Measurements from ENCODE around the gene ZSCAN32. TPM values are rescaled to one million over a fixed set of nuclear protein-coding genes. Genes with fewer than 3 reads are reported as not detected.

The ZSCAN32 gene
- total RNA-seq, 4 donors from 2014 or later = 1.00 to 12.7 (median 11.6) TPM

- Histone ChIP-seq H3K9me3 (peaks cover 3 to 11% of the 10 kb centered on the region in 2 donors), H3K4me3 (no peak overlapping the region), H3K27me3 (peaks cover 18% of the 10 kb centered on the region), H3K4me1 (no peaks in the 10 kb centered on the region), H3K36me3 (no peaks in the 10 kb centered on the region), H3K27ac (no peak overlapping the region)
- intact Hi-C loops (cut with DNase I; ENCODE audit: low total_unique reads) (no loop called here), in situ Hi-C loops (cut with MboI; ENCODE audit: low pct_ligation_motif_present in 1 of 4, low pct_unique_long_range_greater_than_20kb in 1 of 4, low sequenced_read_pairs in 3 of 4) (no loop called here)
- DNase-seq = no peak
- TF ChIP-seq, protein P1, sequence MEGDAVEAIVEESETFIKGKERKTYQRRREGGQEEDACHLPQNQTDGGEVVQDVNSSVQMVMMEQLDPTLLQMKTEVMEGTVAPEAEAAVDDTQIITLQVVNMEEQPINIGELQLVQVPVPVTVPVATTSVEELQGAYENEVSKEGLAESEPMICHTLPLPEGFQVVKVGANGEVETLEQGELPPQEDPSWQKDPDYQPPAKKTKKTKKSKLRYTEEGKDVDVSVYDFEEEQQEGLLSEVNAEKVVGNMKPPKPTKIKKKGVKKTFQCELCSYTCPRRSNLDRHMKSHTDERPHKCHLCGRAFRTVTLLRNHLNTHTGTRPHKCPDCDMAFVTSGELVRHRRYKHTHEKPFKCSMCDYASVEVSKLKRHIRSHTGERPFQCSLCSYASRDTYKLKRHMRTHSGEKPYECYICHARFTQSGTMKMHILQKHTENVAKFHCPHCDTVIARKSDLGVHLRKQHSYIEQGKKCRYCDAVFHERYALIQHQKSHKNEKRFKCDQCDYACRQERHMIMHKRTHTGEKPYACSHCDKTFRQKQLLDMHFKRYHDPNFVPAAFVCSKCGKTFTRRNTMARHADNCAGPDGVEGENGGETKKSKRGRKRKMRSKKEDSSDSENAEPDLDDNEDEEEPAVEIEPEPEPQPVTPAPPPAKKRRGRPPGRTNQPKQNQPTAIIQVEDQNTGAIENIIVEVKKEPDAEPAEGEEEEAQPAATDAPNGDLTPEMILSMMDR (IDR thresholded peaks at IDR 0.05) = no peak
- TF ChIP-seq POLR2AphosphoS5 (IDR thresholded peaks at IDR 0.05) (no peak), POLR2A (IDR thresholded peaks at IDR 0.05) (no peak), EP300 (IDR thresholded peaks at IDR 0.05; ENCODE audit: low read depth) (no peak)
- WGBS, 2 donors (ENCODE audit: low coverage in 1 of 2) = 85 to 91% methylated on average over 6 to 7 of the region's 7 CpGs
Observed at GRCh38 chr16:3363793-3364192, 37.0 kb downstream of the ZSCAN32 start.

DNA sequence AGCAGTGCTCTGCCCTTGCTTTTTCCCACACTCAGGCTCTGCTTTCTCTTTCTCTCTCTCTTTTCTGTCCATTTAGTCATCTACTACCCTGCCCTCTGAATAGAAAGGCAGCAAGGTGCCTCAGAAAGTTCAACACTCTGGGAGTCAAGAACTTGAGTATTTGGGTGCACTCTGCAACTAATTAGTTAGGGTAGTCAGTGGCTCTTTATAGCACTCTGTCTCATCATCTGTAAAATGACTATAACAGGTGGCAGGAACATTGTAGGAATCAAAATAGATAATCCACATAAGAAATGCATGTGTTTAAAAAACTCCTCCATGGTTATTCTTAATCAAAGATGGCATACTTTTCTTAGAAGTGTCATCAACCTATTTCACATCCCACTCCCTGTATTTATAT lies 37.9 kb downstream of the ZSCAN32 start:
- peaks cover 3 to 11% of the 10 kb centered on the region in 2 donors for H3K9me3 ChIP-seq
- H3K4me1 ChIP-seq = no peaks in the 10 kb centered on the region
- intact Hi-C loops (cut with DNase I; ENCODE audit: low total_unique reads) (no loop called here), in situ Hi-C loops (cut with MboI; ENCODE audit: low pct_ligation_motif_present in 1 of 4, low pct_unique_long_range_greater_than_20kb in 1 of 4, low sequenced_read_pairs in 3 of 4) (no loop called here)
- no peak overlapping the region for H3K27ac ChIP-seq
- DNase-seq = no peak
- H3K27me3 ChIP-seq = peaks cover 18% of the 10 kb centered on the region
- H3K36me3 ChIP-seq = no peaks in the 10 kb centered on the region
- TF ChIP-seq POLR2AphosphoS5 (IDR thresholded peaks at IDR 0.05) (no peak), EP300 (IDR thresholded peaks at IDR 0.05; ENCODE audit: low read depth) (no peak), POLR2A (IDR thresholded peaks at IDR 0.05) (no peak)
- TF ChIP-seq, protein P1 (IDR thresholded peaks at IDR 0.05) = no peak
- H3K4me3 ChIP-seq = no peak overlapping the region

GRCh38 chr16:3358871-3359270 lies 41.9 kb downstream of the ZSCAN32 start:
- Histone ChIP-seq H3K9me3 (peaks cover 0 to 2% of the 10 kb centered on the region in 2 donors), H3K36me3 (no peaks in the 10 kb centered on the region), H3K27ac (no peak overlapping the region), H3K4me3 (no peak overlapping the region), H3K4me1 (no peaks in the 10 kb centered on the region), H3K27me3 (peaks cover 15% of the 10 kb centered on the region)
- intact Hi-C loops (cut with DNase I; ENCODE audit: low total_unique reads) (no loop called here), in situ Hi-C loops (cut with MboI; ENCODE audit: low pct_ligation_motif_present in 1 of 4, low pct_unique_long_range_greater_than_20kb in 1 of 4, low sequenced_read_pairs in 3 of 4) (no loop called here)
- WGBS, 2 donors (ENCODE audit: low coverage in 1 of 2) = 0 to 13% methylated on average over 1 of the region's 1 CpG
- no peak for DNase-seq
- no peak for TF ChIP-seq EP300 (IDR thresholded peaks at IDR 0.05; ENCODE audit: low read depth)
- no peak for TF ChIP-seq POLR2AphosphoS5 (IDR thresholded peaks at IDR 0.05)
- TF ChIP-seq, protein P1 (IDR thresholded peaks at IDR 0.05) = no peak
- TF ChIP-seq POLR2A (IDR thresholded peaks at IDR 0.05) = no peak

DNA sequence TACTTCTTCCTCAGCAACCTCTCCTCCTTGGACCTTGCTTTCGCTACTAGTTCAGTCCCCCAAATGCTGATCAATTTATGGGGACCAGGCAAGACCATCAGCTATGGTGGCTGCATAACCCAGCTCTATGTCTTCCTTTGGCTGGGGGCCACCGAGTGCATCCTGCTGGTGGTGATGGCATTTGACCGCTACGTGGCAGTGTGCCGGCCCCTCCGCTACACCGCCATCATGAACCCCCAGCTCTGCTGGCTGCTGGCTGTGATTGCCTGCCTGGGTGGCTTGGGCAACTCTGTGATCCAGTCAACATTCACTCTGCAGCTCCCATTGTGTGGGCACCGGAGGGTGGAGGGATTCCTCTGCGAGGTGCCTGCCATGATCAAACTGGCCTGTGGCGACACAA lies 44.7 kb downstream of the ZSCAN32 start:
- H3K9me3 ChIP-seq = no peaks in the 10 kb centered on the region
- intact Hi-C loops (cut with DNase I; ENCODE audit: low total_unique reads) = loop anchor here (2.0 kb wide), 1 partner anchor 55 kb away; no protein-coding TSS in a partner anchor
- in situ Hi-C loops (cut with MboI; ENCODE audit: low pct_ligation_motif_present in 1 of 4, low pct_unique_long_range_greater_than_20kb in 1 of 4, low sequenced_read_pairs in 3 of 4) = no loop called here
- no peak for DNase-seq
- H3K4me3 ChIP-seq = no peak overlapping the region
- no peaks in the 10 kb centered on the region for H3K4me1 ChIP-seq
- H3K27me3 ChIP-seq = peaks cover 6% of the 10 kb centered on the region
- TF ChIP-seq, protein P1 (IDR thresholded peaks at IDR 0.05) = no peak
- TF ChIP-seq EP300 (IDR thresholded peaks at IDR 0.05; ENCODE audit: low read depth) (no peak), POLR2AphosphoS5 (IDR thresholded peaks at IDR 0.05) (no peak), POLR2A (IDR thresholded peaks at IDR 0.05) (no peak)
- no peak overlapping the region for H3K27ac ChIP-seq
- WGBS, 2 donors (ENCODE audit: low coverage in 1 of 2) = 92% methylated on average over 10 of the region's 10 CpGs; no CpG with 5 or more reads in 1 of the 2 donors
- no peaks in the 10 kb centered on the region for H3K36me3 ChIP-seq
